ENCODE data around the gene TNS3.

- no peak for TF ChIP-seq BHLHE40 (IDR thresholded peaks at IDR 0.05; ENCODE audit: borderline replicate concordance in 1 of 2, low read depth in 2 of 2, low read length in 1 of 2)
- TF ChIP-seq CTCF (IDR thresholded peaks at IDR 0.05 in 2 of 3, conservative IDR thresholded peaks at IDR 0.05 in 1 of 3; ENCODE audit: control insufficient read depth in 2 of 3, extremely low read depth in 1 of 3, insufficient read depth in 1 of 3, low read depth in 3 of 3, low read length in 3 of 3), result no peak
- TF ChIP-seq ZNF24 (IDR thresholded peaks at IDR 0.05), result no peak
- TF ChIP-seq ZNF274 (IDR thresholded peaks at IDR 0.05; ENCODE audit: insufficient read depth, insufficient read length), result no peak
- TF ChIP-seq KAT2A (conservative IDR thresholded peaks at IDR 0.05; ENCODE audit: control insufficient read depth, low read depth, low read length), result no peak
- TF ChIP-seq SUZ12 (IDR thresholded peaks at IDR 0.05; ENCODE audit: unreplicated experiment), result no peak
- TF ChIP-seq GABPA (IDR thresholded peaks at IDR 0.05; ENCODE audit: low read depth), result no peak
- no peak for TF ChIP-seq NKRF (conservative IDR thresholded peaks at IDR 0.05)
- TF ChIP-seq POLR2A (IDR thresholded peaks at IDR 0.05; ENCODE audit: low read depth, low read length), result no peak
- TF ChIP-seq NR2C1 (IDR thresholded peaks at IDR 0.05), result no peak
- no peak for TF ChIP-seq ZZZ3 (IDR thresholded peaks at IDR 0.05; ENCODE audit: control insufficient read depth, insufficient read length, low read depth)
- no peak for TF ChIP-seq JUND (IDR thresholded peaks at IDR 0.05; ENCODE audit: low read depth, low read length)
Measured at GRCh38 chr7:47559306-47560220, 22.3 kb downstream of the TNS3 start.

All from GM12878 (cell line).